OCI-LY3 (cell line): Measurements from ENCODE around the gene HNF1B.

Experiments
- H2AFZ ChIP-seq: fragments of 200-600, 300-600 bp; shearing (Covaris generic); 2 replicates; pipeline ENCODE4 v1.6.0; 2014; ENCODE audit warnings: antibody characterized with exemption, low read depth, low read length
- H3K27ac ChIP-seq: fragments of 200-600, 300-600 bp; sonication (generic); 2 replicates; pipeline ENCODE4 v1.5.1; 2014; ENCODE audit warnings: mild to moderate bottlenecking, low read length, moderate library complexity, mixed read lengths
- H3K27me3 ChIP-seq: fragments of 200-600, 300-600 bp; sonication (generic); 2 replicates; pipeline ENCODE4 v1.6.1; 2014; ENCODE audit warnings: low read depth, low read length, mixed read lengths
- H3K36me3 ChIP-seq: fragments of 200-600, 300-600 bp; sonication (generic); replicated peaks from 2 replicates; pipeline ENCODE3; 2014; ENCODE audit warnings: low read depth, low read length, mixed read lengths
- H3K4me1 ChIP-seq: fragments of 300-600, 200-600 bp; sonication (generic); 2 replicates; pipeline ENCODE4 v1.6.1; 2014; ENCODE audit warnings: low read length, mixed read lengths
- H3K4me2 ChIP-seq: fragments of 200-600, 300-600 bp; sonication (generic); 2 replicates; pipeline ENCODE4 v1.6.1; 2014; ENCODE audit warnings: low read length, mixed read lengths
- H3K4me3 ChIP-seq: fragments of 300-600, 200-600 bp; sonication (generic); 2 replicates; pipeline ENCODE4 v1.5.1; 2014; ENCODE audit warnings: antibody characterized with exemption, mild to moderate bottlenecking, low read length, moderate library complexity
- H3K79me2 ChIP-seq: fragments of 300-600, 200-600 bp; shearing (Covaris generic); 2 replicates; pipeline ENCODE4 v1.6.1; 2014; ENCODE audit warnings: mild to moderate bottlenecking, low read length, mixed read lengths
- H3K9ac ChIP-seq: fragments of 300-600, 200-600 bp; shearing (Covaris generic); 2 replicates; pipeline ENCODE4 v1.6.0; 2014; ENCODE audit warnings: mild to moderate bottlenecking, low read length, moderate library complexity
- H3K9me3 ChIP-seq: fragments of 200-600, 300-600 bp; shearing (Covaris generic); 2 replicates; pipeline ENCODE4 v1.6.1; 2014; ENCODE audit warnings: low read length, mixed read lengths; ENCODE audit not compliant: insufficient read depth
- H4K20me1 ChIP-seq: fragments of 200-600, 300-600 bp; sonication (generic); 2 replicates; pipeline ENCODE4 v1.6.1; 2016; ENCODE audit warnings: low read length, mixed read lengths; ENCODE audit not compliant: insufficient read depth
- CTCF ChIP-seq: fragments of 200-600, 300-600 bp; sonication (generic); IDR thresholded peaks from 2 replicates; pipeline ENCODE4 v1.5.1; 2014; ENCODE audit warnings: antibody characterized with exemption, low read length, low read depth
- EZH2phosphoT487 ChIP-seq: fragments of 200-600 bp; shearing (Covaris generic); IDR thresholded peaks from 2 replicates; pipeline ENCODE4 v1.6.1; 2018; ENCODE audit warnings: antibody characterized with exemption, mixed run types, low read depth

The HNF1B gene

GRCh38 chr17:37772982-37773381, 28.1 kb upstream of the HNF1B start:
- Histone ChIP-seq H3K27me3 (no peaks in the 10 kb centered on the region), H3K36me3 (peaks cover 5% of the 10 kb centered on the region), H3K9ac (peak overlapping the region; percentile 72; the same call in 1 of the 2 replicates), H3K4me1 (peaks cover 76% of the 10 kb centered on the region), H3K9me3 (peaks cover 5% of the 10 kb centered on the region; the same call in 1 of the 2 replicates), H3K79me2 (no peaks in the 10 kb centered on the region), H4K20me1 (no peaks in the 10 kb centered on the region), H2AFZ (no peak overlapping the region), H3K27ac (peak overlapping the region; percentile 91; the same call in 1 of the 2 replicates), H3K4me2 (peak overlapping the region; percentile 80; the same call in 1 of the 2 replicates), H3K4me3 (no peak overlapping the region; the same call in 1 of the 2 replicates)
- TF ChIP-seq EZH2phosphoT487 (no peak), CTCF (no peak)

- Histone ChIP-seq H3K9me3 (peaks cover 5% of the 10 kb centered on the region; the same call in 1 of the 2 replicates), H3K36me3 (peaks cover 8% of the 10 kb centered on the region), H3K9ac (peak overlapping the region; percentile 27; the same call in 1 of the 2 replicates), H4K20me1 (no peaks in the 10 kb centered on the region), H3K4me1 (peaks cover 89% of the 10 kb centered on the region), H3K4me2 (peak overlapping the region; percentile 60), H2AFZ (0 out of 2 replicates have a peak overlapping the region, but pooled peaks have one; percentile 10), H3K27me3 (no peaks in the 10 kb centered on the region), H3K4me3 (0 out of 2 replicates have a peak overlapping the region, but pooled peaks have one; percentile 3), H3K79me2 (no peaks in the 10 kb centered on the region), H3K27ac (peak overlapping the region; percentile 69; the same call in 1 of the 2 replicates)
- no peak for TF ChIP-seq EZH2phosphoT487
- peak; percentile 62 for TF ChIP-seq CTCF
These were observed 26.0 kb upstream of the HNF1B start for GRCh38 chr17:37770631-37771518.

GRCh38 chr17:37769050-37769449, 24.2 kb upstream of the HNF1B start:
- peak overlapping the region; percentile 7; the same call in 1 of the 2 replicates for H3K9ac ChIP-seq
- peaks cover 93% of the 10 kb centered on the region for H3K4me1 ChIP-seq
- H3K4me2 ChIP-seq = peak overlapping the region; percentile 60
- H4K20me1 ChIP-seq = no peaks in the 10 kb centered on the region
- H3K9me3 ChIP-seq = peaks cover 5% of the 10 kb centered on the region; the same call in 1 of the 2 replicates
- no peak for TF ChIP-seq EZH2phosphoT487
- no peak for TF ChIP-seq CTCF
- peak overlapping the region; percentile 4; the same call in 1 of the 2 replicates for H3K4me3 ChIP-seq
- no peaks in the 10 kb centered on the region for H3K79me2 ChIP-seq
- H3K36me3 ChIP-seq = peaks cover 8% of the 10 kb centered on the region
- H3K27ac ChIP-seq = peak overlapping the region; percentile 69
- H2AFZ ChIP-seq = peak overlapping the region; percentile 1; the same call in 1 of the 2 replicates
- H3K27me3 ChIP-seq = peaks cover 6% of the 10 kb centered on the region

- H4K20me1 ChIP-seq = no peaks in the 10 kb centered on the region
- H3K9me3 ChIP-seq = peaks cover 5% of the 10 kb centered on the region; the same call in 1 of the 2 replicates
- no peak overlapping the region for H3K4me3 ChIP-seq
- H2AFZ ChIP-seq = no peak overlapping the region
- H3K4me1 ChIP-seq = peaks cover 93% of the 10 kb centered on the region
- TF ChIP-seq CTCF (no peak), EZH2phosphoT487 (no peak)
- no peak overlapping the region for H3K9ac ChIP-seq
- peaks cover 8% of the 10 kb centered on the region for H3K36me3 ChIP-seq
- H3K79me2 ChIP-seq = no peaks in the 10 kb centered on the region
- peak overlapping the region; percentile 69 for H3K27ac ChIP-seq
- peaks cover 13% of the 10 kb centered on the region for H3K27me3 ChIP-seq
- peak overlapping the region; percentile 60; the same call in 1 of the 2 replicates for H3K4me2 ChIP-seq
These were observed 23.6 kb upstream of the HNF1B start for GRCh38 chr17:37768438-37768837.
